A673 (cell line): ENCODE measurements around the gene OXCT2. TPM values are rescaled to one million over a fixed set of nuclear protein-coding genes. Genes with fewer than 3 reads are reported as not detected.

ENCODE experiments used
- BruUV-seq: library from RNA; stranded (reverse); fragments of 400-500 nt; replicated peaks from 2 replicates; lab custom pipeline; 2021; lab: Mats Ljungman, UMichigan
- CTCF ChIA-PET: fragments of 300-600 bp; sonication (Branson Sonifier 250); formaldehyde crosslinking; loops from one replicate; lab custom pipeline; 2022; ENCODE audit warnings: antibody characterized with exemption; lab: Charles Lee
- POLR2A ChIA-PET: fragments of 300-600 bp; sonication (Branson Sonifier 250); formaldehyde crosslinking; loops from one replicate; lab custom pipeline; 2022; ENCODE audit warnings: antibody characterized with exemption; ENCODE audit not compliant: low non-redundant PET; lab: Charles Lee
- DNase-seq: peaks from one replicate; pipeline ENCODE4 v3.0.0-alpha.2; 2015; ENCODE audit warnings: low spot score
- H3K27ac ChIP-seq: fragments of 200-600 bp; sonication (generic); 2 replicates; pipeline ENCODE4 v1.5.1; 2016; ENCODE audit warnings: mixed run types, low read depth, mild to moderate bottlenecking, mixed read lengths, antibody characterized with exemption, low read length; ENCODE audit not compliant: poor library complexity, severe bottlenecking
- H3K27me3 ChIP-seq: fragments of 200-600 bp; sonication (generic); replicated peaks from 2 replicates; pipeline ENCODE4 v1.6.1; 2017; ENCODE audit warnings: mixed run types, low read depth, mild to moderate bottlenecking, mixed read lengths, antibody characterized with exemption, low read length; ENCODE audit not compliant: insufficient read depth, poor library complexity
- H3K36me3 ChIP-seq: fragments of 200-600 bp; sonication (generic); 2 replicates; pipeline ENCODE4 v1.6.1; 2016; ENCODE audit warnings: mixed run types, mild to moderate bottlenecking, mixed read lengths, antibody characterized with exemption, low read length; ENCODE audit not compliant: insufficient read depth, poor library complexity, severe bottlenecking
- H3K4me1 ChIP-seq: fragments of 200-600 bp; sonication (generic); 2 replicates; pipeline ENCODE4 v1.6.1; 2017; ENCODE audit warnings: mixed run types, mild to moderate bottlenecking, mixed read lengths, antibody characterized with exemption, low read length; ENCODE audit not compliant: insufficient read depth, poor library complexity, severe bottlenecking
- H3K4me3 ChIP-seq: fragments of 200-600 bp; sonication (generic); 2 replicates; pipeline ENCODE4 v1.5.1; 2016; ENCODE audit warnings: low read depth, mixed run types, mild to moderate bottlenecking, mixed read lengths, low read length; ENCODE audit not compliant: poor library complexity, severe bottlenecking
- H3K9me3 ChIP-seq: fragments of 200-600 bp; sonication (generic); 2 replicates; pipeline ENCODE4 v1.6.1; 2016; ENCODE audit warnings: mixed run types, low read depth, mild to moderate bottlenecking, mixed read lengths, antibody characterized with exemption, low read length; ENCODE audit not compliant: poor library complexity, severe bottlenecking
- CTCF ChIP-seq: fragments of 300-800, 200-600 bp; sonication (generic); conservative IDR thresholded peaks from 2 replicates; pipeline ENCODE4 v1.5.1; 2017; ENCODE audit warnings: low read depth, mild to moderate bottlenecking, antibody characterized with exemption, low read length, moderate library complexity, mixed read lengths
- EZH2 ChIP-seq: fragments of 200-600 bp; sonication (generic); IDR thresholded peaks from 2 replicates; pipeline ENCODE4 v1.6.1; 2017; ENCODE audit warnings: borderline replicate concordance, low read depth, mild to moderate bottlenecking, mixed read lengths, antibody characterized with exemption, low read length; ENCODE audit not compliant: poor library complexity, severe bottlenecking
- intact Hi-C: fragments of 100-400 bp; cut with micrococcal nuclease; formaldehyde crosslinking; loops from one replicate; pipeline ENCODE4 v1.10.0; 2022; ENCODE audit not compliant: unreplicated experiment
- total RNA-seq: library from RNA; stranded (reverse); gene quantifications from 2 replicates; pipeline ENCODE4 v1.2.3, GENCODE V29; 2021

The OXCT2 gene
- total RNA-seq, 1 experiment from 2014 or later, result not detected

GRCh38 chr1:39727932-39728317, 43.2 kb downstream of the OXCT2 start:
- H3K27ac ChIP-seq, result no peak overlapping the region
- no peaks in the 10 kb centered on the region for H3K9me3 ChIP-seq
- ChIA-PET CTCF (no interaction called here), POLR2A (no interaction called here)
- H3K4me3 ChIP-seq, result no peak overlapping the region
- BruUV-seq, result no TSS peak
- TF ChIP-seq CTCF, result no peak
- TF ChIP-seq EZH2, result no peak
- H3K4me1 ChIP-seq, result no peaks in the 10 kb centered on the region
- no peak for DNase-seq
- no peaks in the 10 kb centered on the region for H3K36me3 ChIP-seq
- intact Hi-C loops, result no loop called here
- H3K27me3 ChIP-seq, result peaks cover 75% of the 10 kb centered on the region

DNA sequence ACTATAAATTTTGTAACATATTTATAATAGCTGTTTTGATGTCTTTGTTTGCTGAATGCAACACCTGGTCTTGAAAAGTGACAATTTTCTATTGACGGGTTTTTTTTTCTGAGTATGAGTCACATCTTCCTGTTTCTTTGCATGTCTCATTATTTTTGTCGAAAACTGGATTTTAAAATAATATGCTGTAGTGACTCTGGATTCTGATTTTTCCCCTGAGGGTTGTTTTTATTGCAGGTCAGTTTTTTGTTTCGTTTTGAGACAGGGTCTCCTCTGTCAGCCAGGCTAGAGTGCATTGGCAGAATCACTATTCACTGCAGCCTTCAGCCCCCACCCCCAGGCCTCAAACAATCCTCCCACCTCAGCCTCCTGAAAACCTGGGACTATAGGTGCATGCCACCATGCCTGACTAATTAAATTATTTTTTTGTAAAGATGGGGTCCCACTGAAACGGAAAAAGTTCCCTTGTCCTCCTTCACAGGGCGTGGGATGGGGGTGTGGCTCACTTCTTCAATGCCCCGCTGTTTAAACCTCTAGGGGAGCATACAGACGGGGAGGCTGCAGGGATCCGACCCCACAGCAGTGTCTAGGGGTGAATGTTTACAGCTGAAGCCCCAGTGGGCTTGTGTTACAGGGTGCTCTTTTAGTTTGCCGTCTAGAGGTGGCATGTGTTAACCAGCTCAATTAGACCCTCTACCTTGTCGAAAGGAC, 43.8 kb downstream of the OXCT2 start:
- peaks cover 69% of the 10 kb centered on the region for H3K27me3 ChIP-seq
- POLR2A ChIA-PET, result no interaction called here
- no peak overlapping the region for H3K27ac ChIP-seq
- H3K36me3 ChIP-seq, result no peaks in the 10 kb centered on the region
- no peaks in the 10 kb centered on the region for H3K9me3 ChIP-seq
- intact Hi-C loops, result no loop called here
- no peaks in the 10 kb centered on the region for H3K4me1 ChIP-seq
- CTCF ChIA-PET, result no interaction called here
- DNase-seq, result no peak
- H3K4me3 ChIP-seq, result no peak overlapping the region
- TF ChIP-seq EZH2, result no peak
- no peak for TF ChIP-seq CTCF
- no TSS peak for BruUV-seq

DNA sequence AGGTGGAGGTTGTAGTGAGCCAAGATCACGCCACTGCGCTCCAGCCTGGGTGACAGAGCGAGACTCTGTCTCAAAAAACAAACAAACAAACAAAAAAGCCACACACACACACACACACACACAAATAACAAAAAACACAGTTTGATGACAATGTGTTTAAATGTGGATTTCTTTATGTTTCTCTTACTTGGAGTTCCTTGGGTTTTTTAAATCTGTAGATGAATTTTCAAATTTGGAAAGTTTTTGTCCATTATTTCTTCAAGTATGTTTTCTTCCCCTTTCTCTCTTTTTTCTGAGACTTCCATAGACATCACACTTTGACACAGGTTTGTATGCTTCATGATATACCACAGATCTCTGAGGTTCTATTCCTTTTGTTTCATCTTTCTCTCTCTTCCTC, 44.5 kb downstream of the OXCT2 start:
- no peaks in the 10 kb centered on the region for H3K36me3 ChIP-seq
- no peaks in the 10 kb centered on the region for H3K9me3 ChIP-seq
- DNase-seq, result no peak
- H3K27me3 ChIP-seq, result peaks cover 68% of the 10 kb centered on the region
- POLR2A ChIA-PET, result interaction anchor here (0.7 kb wide), 1 partner anchor 260 kb away, joined by 10 read pairs; no protein-coding TSS in a partner anchor
- no peak overlapping the region for H3K4me3 ChIP-seq
- no TSS peak for BruUV-seq
- H3K4me1 ChIP-seq, result no peaks in the 10 kb centered on the region
- TF ChIP-seq EZH2 (no peak), CTCF (no peak)
- intact Hi-C loops, result no loop called here
- CTCF ChIA-PET, result no interaction called here
- H3K27ac ChIP-seq, result no peak overlapping the region
